GM21576 (cell line): ENCODE measurements around the gene TTC21A.
"Not testable (repeated sequence)": the region's sequence is repeated elsewhere in the genome, so short reads cannot be mapped to it uniquely, and the experiment has no call there.

Experiments
- ATAC-seq: cut with Tn5 transposase; IDR thresholded peaks from one replicate; pipeline ENCODE4 v1.9.1; 2021; ENCODE audit warnings: mild to moderate bottlenecking, moderate library complexity; ENCODE audit not compliant: unreplicated experiment

The TTC21A gene, protein sequence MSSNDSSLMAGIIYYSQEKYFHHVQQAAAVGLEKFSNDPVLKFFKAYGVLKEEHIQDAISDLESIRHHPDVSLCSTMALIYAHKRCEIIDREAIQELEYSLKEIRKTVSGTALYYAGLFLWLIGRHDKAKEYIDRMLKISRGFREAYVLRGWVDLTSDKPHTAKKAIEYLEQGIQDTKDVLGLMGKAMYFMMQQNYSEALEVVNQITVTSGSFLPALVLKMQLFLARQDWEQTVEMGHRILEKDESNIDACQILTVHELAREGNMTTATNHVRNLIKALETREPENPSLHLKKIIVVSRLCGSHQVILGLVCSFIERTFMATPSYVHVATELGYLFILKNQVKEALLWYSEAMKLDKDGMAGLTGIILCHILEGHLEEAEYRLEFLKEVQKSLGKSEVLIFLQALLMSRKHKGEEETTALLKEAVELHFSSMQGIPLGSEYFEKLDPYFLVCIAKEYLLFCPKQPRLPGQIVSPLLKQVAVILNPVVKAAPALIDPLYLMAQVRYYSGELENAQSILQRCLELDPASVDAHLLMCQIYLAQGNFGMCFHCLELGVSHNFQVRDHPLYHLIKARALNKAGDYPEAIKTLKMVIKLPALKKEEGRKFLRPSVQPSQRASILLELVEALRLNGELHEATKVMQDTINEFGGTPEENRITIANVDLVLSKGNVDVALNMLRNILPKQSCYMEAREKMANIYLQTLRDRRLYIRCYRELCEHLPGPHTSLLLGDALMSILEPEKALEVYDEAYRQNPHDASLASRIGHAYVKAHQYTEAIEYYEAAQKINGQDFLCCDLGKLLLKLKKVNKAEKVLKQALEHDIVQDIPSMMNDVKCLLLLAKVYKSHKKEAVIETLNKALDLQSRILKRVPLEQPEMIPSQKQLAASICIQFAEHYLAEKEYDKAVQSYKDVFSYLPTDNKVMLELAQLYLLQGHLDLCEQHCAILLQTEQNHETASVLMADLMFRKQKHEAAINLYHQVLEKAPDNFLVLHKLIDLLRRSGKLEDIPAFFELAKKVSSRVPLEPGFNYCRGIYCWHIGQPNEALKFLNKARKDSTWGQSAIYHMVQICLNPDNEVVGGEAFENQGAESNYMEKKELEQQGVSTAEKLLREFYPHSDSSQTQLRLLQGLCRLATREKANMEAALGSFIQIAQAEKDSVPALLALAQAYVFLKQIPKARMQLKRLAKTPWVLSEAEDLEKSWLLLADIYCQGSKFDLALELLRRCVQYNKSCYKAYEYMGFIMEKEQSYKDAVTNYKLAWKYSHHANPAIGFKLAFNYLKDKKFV (N-terminal part only)

DNA sequence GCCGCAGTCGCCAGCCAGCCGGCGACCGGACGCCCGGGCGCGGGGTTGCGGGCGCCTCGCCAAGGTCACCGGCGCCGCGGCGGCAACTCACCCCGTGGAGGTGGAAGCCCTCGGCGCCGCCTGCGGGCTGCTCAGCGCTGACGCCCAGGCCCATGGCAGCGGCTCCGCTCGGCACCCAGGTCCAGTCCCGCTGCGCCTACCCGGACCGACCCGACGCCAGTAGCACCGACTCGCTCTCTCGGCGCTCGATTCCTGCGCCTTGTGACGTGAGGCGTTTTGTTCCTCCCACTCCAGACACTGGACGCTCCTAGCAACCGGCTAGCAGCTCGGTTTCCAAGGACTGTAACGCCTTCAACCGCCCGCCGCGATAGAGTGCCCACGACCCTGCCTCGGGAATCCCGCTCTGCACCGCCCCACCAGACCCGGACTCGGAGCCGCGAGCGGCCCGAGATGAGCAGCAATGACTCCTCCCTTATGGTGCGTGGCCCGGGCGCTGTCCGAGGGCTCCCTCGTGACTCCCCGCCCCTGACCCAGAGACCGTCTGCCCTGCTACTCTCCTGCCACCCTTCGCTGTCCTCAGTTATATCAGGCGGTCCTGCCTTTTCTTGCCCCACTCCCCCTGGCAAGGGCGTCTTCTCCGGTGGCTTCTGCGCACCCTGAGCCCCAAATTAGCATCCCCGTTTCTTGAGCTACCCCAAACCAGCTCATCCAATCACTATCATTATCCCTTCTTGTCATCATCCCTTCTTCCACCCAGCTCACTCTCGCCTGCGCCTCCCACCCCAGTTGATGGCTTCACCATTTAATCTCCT is at the start of gene TTC21A, which contains the start of gene GORASP1:
TSS of gene TTC21A (plus strand) at position 293 of the 812 bp plus-strand sequence. CDS start at position 451, 158 bp downstream.
TSS of gene GORASP1 (minus strand) at position 240 of the 812 bp plus-strand sequence. CDS start at position 154, 86 bp downstream.
- ATAC-seq, result peak; percentile 48

DNA sequence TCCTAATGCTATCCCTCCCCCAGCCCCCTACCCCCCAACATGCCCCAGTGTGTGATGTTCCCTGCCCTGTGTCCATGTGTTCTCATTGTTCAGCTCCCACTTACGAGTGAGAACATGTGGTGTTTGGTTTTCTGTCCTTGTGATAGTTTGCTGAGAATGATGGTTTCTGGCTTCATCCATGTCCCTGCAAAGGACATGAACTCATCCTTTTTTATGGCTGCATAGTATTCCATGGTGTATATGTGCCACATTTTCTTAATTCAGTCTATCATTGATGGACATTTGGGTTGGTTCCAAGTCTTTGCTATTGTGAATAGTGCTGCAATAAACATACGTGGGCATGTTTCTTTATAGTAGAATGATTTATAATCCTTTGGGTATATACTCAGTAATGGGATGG is 46.3 kb upstream of the TTC21A start:
- not testable (repeated sequence) for ATAC-seq

DNA sequence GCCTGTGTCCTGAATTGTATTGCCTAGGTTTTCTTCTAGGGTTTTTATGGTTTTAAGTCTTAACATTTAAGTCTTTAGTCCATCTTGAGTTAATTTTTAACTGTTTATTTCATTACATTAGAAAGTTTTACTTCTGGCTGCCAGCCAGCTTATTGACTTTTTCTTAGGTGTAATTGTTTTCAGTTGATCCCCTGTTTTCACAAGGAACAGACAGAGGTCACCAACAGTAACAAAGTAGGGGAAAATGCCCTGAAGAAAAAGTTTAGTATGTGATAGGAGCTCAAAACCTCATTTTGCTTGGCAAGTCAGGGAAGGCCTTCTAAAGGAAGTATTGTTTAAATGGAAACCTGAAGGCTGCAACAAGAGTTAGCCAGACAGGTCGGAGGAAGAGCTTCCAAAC is 45.3 kb upstream of the TTC21A start:
- no peak for ATAC-seq

- no peak for ATAC-seq
Measured at GRCh38 chr3:39063143-39063542, 44.3 kb upstream of the TTC21A start.

GRCh38 chr3:39064646-39065045 is 42.8 kb upstream of the TTC21A start:
- ATAC-seq, result no peak

DNA sequence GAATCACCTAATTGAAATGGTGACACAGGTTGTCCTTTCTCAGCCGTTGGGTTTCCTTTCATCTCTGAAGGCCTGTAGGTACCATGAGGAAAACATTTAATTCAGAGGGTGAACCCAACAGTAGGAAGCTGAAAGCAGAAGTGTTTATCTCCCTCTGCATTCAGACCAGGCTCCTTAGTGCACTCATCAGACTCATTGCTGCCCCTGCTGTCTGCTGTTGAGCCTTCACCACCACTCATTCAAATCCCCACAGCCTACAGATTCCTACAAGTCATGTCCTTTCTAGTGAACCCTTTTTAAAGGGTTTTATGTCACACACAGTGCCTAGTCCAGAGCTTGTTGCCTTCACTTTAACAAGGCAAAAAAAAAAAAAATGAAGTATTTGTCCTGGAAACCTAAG is 42.3 kb upstream of the TTC21A start:
- peak; percentile 99 for ATAC-seq

DNA sequence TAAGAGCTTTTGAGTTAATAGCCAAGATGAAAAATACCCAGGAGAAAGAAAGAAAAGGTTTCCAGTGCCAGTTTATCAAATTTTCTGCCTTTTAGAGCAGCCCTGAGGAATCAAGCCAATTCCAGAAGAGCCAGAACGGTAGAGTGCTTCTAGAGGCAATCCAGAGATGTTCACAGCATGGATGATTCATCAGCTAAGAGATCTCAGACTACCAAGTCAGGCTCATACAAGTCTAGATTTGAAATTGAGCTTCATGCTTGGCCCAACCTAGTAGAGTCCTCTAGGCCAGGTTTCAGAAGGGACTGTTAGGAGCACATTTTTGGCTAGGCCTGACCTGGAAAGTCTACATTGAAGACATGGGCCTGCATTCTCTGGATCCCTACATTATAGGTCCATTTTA is 40.2 kb upstream of the TTC21A start:
- no peak for ATAC-seq

- no peak for ATAC-seq
Measured at GRCh38 chr3:39068556-39068955, 38.9 kb upstream of the TTC21A start.

- ATAC-seq, result no peak
Measured at GRCh38 chr3:39075910-39076309, 31.6 kb upstream of the TTC21A start.

GRCh38 chr3:39079530-39079929 is 27.9 kb upstream of the TTC21A start:
- ATAC-seq, result no peak

- no peak for ATAC-seq
Measured at GRCh38 chr3:39080026-39080425, 27.5 kb upstream of the TTC21A start.

DNA sequence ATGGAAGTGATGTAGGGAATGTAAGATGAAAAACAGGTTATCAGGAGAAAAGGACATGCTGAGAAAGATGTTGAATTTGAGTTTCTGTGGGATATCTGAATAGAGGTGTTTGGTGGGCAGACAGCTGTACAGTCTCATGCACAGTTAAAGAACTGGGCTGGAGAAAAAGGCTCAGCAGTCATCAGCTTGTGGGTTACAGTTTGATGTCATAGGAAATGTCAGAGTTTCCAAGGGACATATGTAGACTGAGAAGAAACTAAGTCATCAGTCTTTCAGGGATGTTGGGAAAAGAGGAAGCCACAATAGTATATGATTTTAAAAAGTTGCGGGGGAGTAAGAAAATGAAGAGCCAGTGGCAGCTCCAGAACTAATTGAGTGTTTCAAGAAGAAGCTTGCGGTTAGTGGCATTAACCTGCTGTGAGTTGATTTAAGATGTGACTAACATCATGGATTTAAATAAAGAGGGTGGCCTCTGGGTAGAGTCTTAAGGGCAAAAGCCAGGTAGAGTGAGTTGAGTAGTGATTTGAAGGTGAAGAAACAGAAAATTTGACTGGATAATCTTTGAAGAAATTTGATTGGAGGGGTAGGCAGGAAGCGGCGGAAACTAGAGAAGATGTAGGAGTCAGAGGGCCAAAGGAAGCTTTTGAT is 24.7 kb upstream of the TTC21A start:
- ATAC-seq, result no peak

DNA sequence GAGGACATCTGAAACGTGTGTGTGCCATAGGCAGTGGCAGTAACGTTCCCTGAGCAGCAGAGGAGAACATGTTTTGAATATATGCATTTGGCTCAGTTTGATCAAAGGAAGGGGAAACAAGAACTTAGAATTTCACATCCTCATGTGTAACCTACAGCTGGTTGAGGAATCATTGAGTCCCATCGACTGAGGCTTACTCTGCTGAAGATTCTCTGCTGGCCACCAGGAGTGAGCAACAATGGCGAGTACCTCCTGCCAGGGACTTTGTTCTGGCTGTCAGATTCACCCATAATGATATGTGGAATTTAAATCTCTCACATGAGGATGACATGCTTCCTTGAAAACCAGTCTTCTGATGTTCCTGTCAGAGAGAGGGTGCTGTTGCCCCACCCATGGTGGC is 21.3 kb upstream of the TTC21A start:
- ATAC-seq, result no peak

GRCh38 chr3:39088456-39088855 is 19.0 kb upstream of the TTC21A start:
- ATAC-seq, result no peak

DNA sequence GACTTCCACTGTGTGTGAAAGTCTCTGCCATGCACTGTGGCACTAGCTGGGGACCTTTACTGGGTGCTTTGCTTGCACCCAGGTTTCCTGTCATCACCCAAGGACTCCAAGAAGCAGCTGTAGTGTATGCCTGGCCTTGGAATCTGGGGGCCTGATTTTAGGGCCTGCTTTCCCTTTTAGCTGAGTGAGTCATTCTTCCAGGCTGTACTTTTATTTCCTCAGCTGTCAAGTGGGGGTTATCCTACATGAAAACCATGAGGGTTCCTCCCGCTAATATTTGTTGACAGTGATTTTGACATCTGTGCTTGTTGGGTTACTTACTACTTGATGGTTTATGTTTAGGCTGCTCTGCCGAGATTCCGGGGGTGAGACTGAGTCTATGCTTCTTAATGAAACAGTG is 18.6 kb upstream of the TTC21A start:
- no peak for ATAC-seq

DNA sequence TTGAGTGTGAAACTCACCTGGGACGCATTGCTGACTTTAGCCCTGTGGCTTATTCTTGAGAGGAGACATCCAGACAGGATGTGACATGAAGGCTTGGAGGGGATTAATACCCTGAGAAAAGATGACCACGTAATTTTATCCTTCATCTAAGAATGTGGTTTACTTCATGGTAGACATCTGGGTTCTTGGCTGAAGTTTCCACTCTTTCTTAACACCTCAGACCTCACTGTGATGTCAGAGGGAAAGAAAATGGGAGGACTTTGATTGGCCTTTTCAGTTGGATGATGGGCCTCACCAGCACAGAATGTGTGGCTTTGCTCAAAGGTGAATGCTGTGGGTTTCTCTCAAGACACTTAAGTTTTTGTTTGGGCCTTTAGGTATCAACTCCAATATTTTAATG is 16.6 kb upstream of the TTC21A start:
- no peak for ATAC-seq

GRCh38 chr3:39094851-39095677 is 12.4 kb upstream of the TTC21A start:
- no peak for ATAC-seq

- no peak for ATAC-seq
Measured at GRCh38 chr3:39095778-39096177, 11.7 kb upstream of the TTC21A start.

- ATAC-seq, result no peak
Measured at GRCh38 chr3:39096775-39097174, 10.7 kb upstream of the TTC21A start.
